ENCODE results near the gene THSD4.

The THSD4 gene

GRCh38 chr15:71790081-71790480, 674.8 kb downstream of the THSD4 start:
- Histone ChIP-seq H3K4me1 (ENCODE audit: control insufficient read depth, insufficient read depth, low read length) (no peaks in the 10 kb centered on the region), H3K27me3 (ENCODE audit: control insufficient read depth, insufficient read depth, low read length) (no peaks in the 10 kb centered on the region), H3K27ac (ENCODE audit: low read depth, low read length) (no peak overlapping the region), H3K36me3 (ENCODE audit: control insufficient read depth, insufficient read depth, low read length) (no peaks in the 10 kb centered on the region), H3K9me3 (ENCODE audit: control insufficient read depth, insufficient read depth, low read depth, low read length) (no peaks in the 10 kb centered on the region), H3K9ac (ENCODE audit: low read length) (no peak overlapping the region), H3K4me3 (ENCODE audit: low read depth, low read length) (no peak overlapping the region)

GRCh38 chr15:71791975-71792374, 676.7 kb downstream of the THSD4 start:
- Histone ChIP-seq H3K36me3 (ENCODE audit: control insufficient read depth, insufficient read depth, low read length) (no peaks in the 10 kb centered on the region), H3K4me1 (ENCODE audit: control insufficient read depth, insufficient read depth, low read length) (no peaks in the 10 kb centered on the region), H3K4me3 (ENCODE audit: low read depth, low read length) (no peak overlapping the region), H3K9ac (ENCODE audit: low read length) (no peak overlapping the region), H3K9me3 (ENCODE audit: control insufficient read depth, insufficient read depth, low read depth, low read length) (no peaks in the 10 kb centered on the region), H3K27me3 (ENCODE audit: control insufficient read depth, insufficient read depth, low read length) (no peaks in the 10 kb centered on the region), H3K27ac (ENCODE audit: low read depth, low read length) (no peak overlapping the region)

GRCh38 chr15:71792521-71792920, 677.2 kb downstream of the THSD4 start:
- Histone ChIP-seq H3K27ac (ENCODE audit: low read depth, low read length) (no peak overlapping the region), H3K4me3 (ENCODE audit: low read depth, low read length) (no peak overlapping the region), H3K4me1 (ENCODE audit: control insufficient read depth, insufficient read depth, low read length) (no peaks in the 10 kb centered on the region), H3K27me3 (ENCODE audit: control insufficient read depth, insufficient read depth, low read length) (no peaks in the 10 kb centered on the region), H3K36me3 (ENCODE audit: control insufficient read depth, insufficient read depth, low read length) (no peaks in the 10 kb centered on the region), H3K9me3 (ENCODE audit: control insufficient read depth, insufficient read depth, low read depth, low read length) (no peaks in the 10 kb centered on the region), H3K9ac (ENCODE audit: low read length) (no peak overlapping the region)

GRCh38 chr15:71798641-71799040, 683.4 kb downstream of the THSD4 start:
- H3K4me1 ChIP-seq (ENCODE audit: control insufficient read depth, insufficient read depth, low read length) = peaks cover 3% of the 10 kb centered on the region; the same call in 1 of the 2 replicates
- peaks cover 3% of the 10 kb centered on the region; the same call in 1 of the 2 replicates for H3K9me3 ChIP-seq (ENCODE audit: control insufficient read depth, insufficient read depth, low read depth, low read length)
- H3K9ac ChIP-seq (ENCODE audit: low read length) = no peak overlapping the region
- H3K4me3 ChIP-seq (ENCODE audit: low read depth, low read length) = no peak overlapping the region
- H3K36me3 ChIP-seq (ENCODE audit: control insufficient read depth, insufficient read depth, low read length) = no peaks in the 10 kb centered on the region
- no peak overlapping the region for H3K27ac ChIP-seq (ENCODE audit: low read depth, low read length)
- H3K27me3 ChIP-seq (ENCODE audit: control insufficient read depth, insufficient read depth, low read length) = no peaks in the 10 kb centered on the region

GRCh38 chr15:71800190-71800589, 684.9 kb downstream of the THSD4 start:
- Histone ChIP-seq H3K9me3 (ENCODE audit: control insufficient read depth, insufficient read depth, low read depth, low read length) (peaks cover 3% of the 10 kb centered on the region; the same call in 1 of the 2 replicates), H3K9ac (ENCODE audit: low read length) (no peak overlapping the region), H3K27ac (ENCODE audit: low read depth, low read length) (no peak overlapping the region), H3K4me1 (ENCODE audit: control insufficient read depth, insufficient read depth, low read length) (peaks cover 3% of the 10 kb centered on the region; the same call in 1 of the 2 replicates), H3K4me3 (ENCODE audit: low read depth, low read length) (no peak overlapping the region), H3K36me3 (ENCODE audit: control insufficient read depth, insufficient read depth, low read length) (no peaks in the 10 kb centered on the region), H3K27me3 (ENCODE audit: control insufficient read depth, insufficient read depth, low read length) (no peaks in the 10 kb centered on the region)

- Histone ChIP-seq H3K27me3 (ENCODE audit: control insufficient read depth, insufficient read depth, low read length) (no peaks in the 10 kb centered on the region), H3K36me3 (ENCODE audit: control insufficient read depth, insufficient read depth, low read length) (no peaks in the 10 kb centered on the region), H3K9me3 (ENCODE audit: control insufficient read depth, insufficient read depth, low read depth, low read length) (peaks cover 3% of the 10 kb centered on the region; the same call in 1 of the 2 replicates), H3K4me3 (ENCODE audit: low read depth, low read length) (no peak overlapping the region), H3K27ac (ENCODE audit: low read depth, low read length) (no peak overlapping the region), H3K4me1 (ENCODE audit: control insufficient read depth, insufficient read depth, low read length) (peaks cover 3% of the 10 kb centered on the region; the same call in 1 of the 2 replicates), H3K9ac (ENCODE audit: low read length) (no peak overlapping the region)
Observed at GRCh38 chr15:71800835-71801745, 685.8 kb downstream of the THSD4 start.

- H3K36me3 ChIP-seq (ENCODE audit: control insufficient read depth, insufficient read depth, low read length) = no peaks in the 10 kb centered on the region
- no peak overlapping the region for H3K4me3 ChIP-seq (ENCODE audit: low read depth, low read length)
- H3K27ac ChIP-seq (ENCODE audit: low read depth, low read length) = no peak overlapping the region
- H3K9ac ChIP-seq (ENCODE audit: low read length) = no peak overlapping the region
- no peaks in the 10 kb centered on the region for H3K27me3 ChIP-seq (ENCODE audit: control insufficient read depth, insufficient read depth, low read length)
- peaks cover 3% of the 10 kb centered on the region; the same call in 1 of the 2 replicates for H3K9me3 ChIP-seq (ENCODE audit: control insufficient read depth, insufficient read depth, low read depth, low read length)
- H3K4me1 ChIP-seq (ENCODE audit: control insufficient read depth, insufficient read depth, low read length) = peaks cover 13% of the 10 kb centered on the region
Observed at GRCh38 chr15:71801935-71802655, 686.8 kb downstream of the THSD4 start.

- Histone ChIP-seq H3K4me1 (ENCODE audit: control insufficient read depth, insufficient read depth, low read length) (peaks cover 20% of the 10 kb centered on the region), H3K9me3 (ENCODE audit: control insufficient read depth, insufficient read depth, low read depth, low read length) (peaks cover 3% of the 10 kb centered on the region; the same call in 1 of the 2 replicates), H3K27ac (ENCODE audit: low read depth, low read length) (no peak overlapping the region), H3K4me3 (ENCODE audit: low read depth, low read length) (no peak overlapping the region), H3K36me3 (ENCODE audit: control insufficient read depth, insufficient read depth, low read length) (no peaks in the 10 kb centered on the region), H3K27me3 (ENCODE audit: control insufficient read depth, insufficient read depth, low read length) (no peaks in the 10 kb centered on the region), H3K9ac (ENCODE audit: low read length) (no peak overlapping the region)
Observed at GRCh38 chr15:71802770-71803169, 687.5 kb downstream of the THSD4 start.

- Histone ChIP-seq H3K27ac (ENCODE audit: low read depth, low read length) (no peak overlapping the region), H3K36me3 (ENCODE audit: control insufficient read depth, insufficient read depth, low read length) (no peaks in the 10 kb centered on the region), H3K9ac (ENCODE audit: low read length) (no peak overlapping the region), H3K9me3 (ENCODE audit: control insufficient read depth, insufficient read depth, low read depth, low read length) (no peaks in the 10 kb centered on the region), H3K4me1 (ENCODE audit: control insufficient read depth, insufficient read depth, low read length) (peaks cover 30% of the 10 kb centered on the region), H3K4me3 (ENCODE audit: low read depth, low read length) (no peak overlapping the region), H3K27me3 (ENCODE audit: control insufficient read depth, insufficient read depth, low read length) (no peaks in the 10 kb centered on the region)
Observed at GRCh38 chr15:71804226-71804625, 689.0 kb downstream of the THSD4 start.

GRCh38 chr15:71804695-71805470, 689.6 kb downstream of the THSD4 start:
- Histone ChIP-seq H3K9me3 (ENCODE audit: control insufficient read depth, insufficient read depth, low read depth, low read length) (no peaks in the 10 kb centered on the region), H3K4me1 (ENCODE audit: control insufficient read depth, insufficient read depth, low read length) (peaks cover 30% of the 10 kb centered on the region), H3K9ac (ENCODE audit: low read length) (no peak overlapping the region), H3K4me3 (ENCODE audit: low read depth, low read length) (no peak overlapping the region), H3K27me3 (ENCODE audit: control insufficient read depth, insufficient read depth, low read length) (no peaks in the 10 kb centered on the region), H3K36me3 (ENCODE audit: control insufficient read depth, insufficient read depth, low read length) (no peaks in the 10 kb centered on the region), H3K27ac (ENCODE audit: low read depth, low read length) (no peak overlapping the region)

Measured in HUES6 (cell line).